A673 (cell line): ENCODE data around the gene SYT11. TPM values are rescaled to one million over a fixed set of nuclear protein-coding genes. Genes with fewer than 3 reads are reported as not detected.

Experiments used
- BruUV-seq: library from RNA; stranded (reverse); fragments of 400-500 nt; replicated peaks from 2 replicates; lab custom pipeline; 2021; lab: Mats Ljungman, UMichigan
- CTCF ChIA-PET: fragments of 300-600 bp; sonication (Branson Sonifier 250); formaldehyde crosslinking; loops from one replicate; lab custom pipeline; 2022; ENCODE audit warnings: antibody characterized with exemption; lab: Charles Lee
- POLR2A ChIA-PET: fragments of 300-600 bp; sonication (Branson Sonifier 250); formaldehyde crosslinking; loops from one replicate; lab custom pipeline; 2022; ENCODE audit warnings: antibody characterized with exemption; ENCODE audit not compliant: low non-redundant PET; lab: Charles Lee
- DNase-seq: peaks from one replicate; pipeline ENCODE4 v3.0.0-alpha.2; 2015; ENCODE audit warnings: low spot score
- H3K27ac ChIP-seq: fragments of 200-600 bp; sonication (generic); 2 replicates; pipeline ENCODE4 v1.5.1; 2016; ENCODE audit warnings: mixed run types, low read depth, mild to moderate bottlenecking, mixed read lengths, antibody characterized with exemption, low read length; ENCODE audit not compliant: poor library complexity, severe bottlenecking
- H3K27me3 ChIP-seq: fragments of 200-600 bp; sonication (generic); replicated peaks from 2 replicates; pipeline ENCODE4 v1.6.1; 2017; ENCODE audit warnings: mixed run types, low read depth, mild to moderate bottlenecking, mixed read lengths, antibody characterized with exemption, low read length; ENCODE audit not compliant: insufficient read depth, poor library complexity
- H3K36me3 ChIP-seq: fragments of 200-600 bp; sonication (generic); 2 replicates; pipeline ENCODE4 v1.6.1; 2016; ENCODE audit warnings: mixed run types, mild to moderate bottlenecking, mixed read lengths, antibody characterized with exemption, low read length; ENCODE audit not compliant: insufficient read depth, poor library complexity, severe bottlenecking
- H3K4me1 ChIP-seq: fragments of 200-600 bp; sonication (generic); 2 replicates; pipeline ENCODE4 v1.6.1; 2017; ENCODE audit warnings: mixed run types, mild to moderate bottlenecking, mixed read lengths, antibody characterized with exemption, low read length; ENCODE audit not compliant: insufficient read depth, poor library complexity, severe bottlenecking
- H3K4me3 ChIP-seq: fragments of 200-600 bp; sonication (generic); 2 replicates; pipeline ENCODE4 v1.5.1; 2016; ENCODE audit warnings: low read depth, mixed run types, mild to moderate bottlenecking, mixed read lengths, low read length; ENCODE audit not compliant: poor library complexity, severe bottlenecking
- H3K9me3 ChIP-seq: fragments of 200-600 bp; sonication (generic); 2 replicates; pipeline ENCODE4 v1.6.1; 2016; ENCODE audit warnings: mixed run types, low read depth, mild to moderate bottlenecking, mixed read lengths, antibody characterized with exemption, low read length; ENCODE audit not compliant: poor library complexity, severe bottlenecking
- EZH2 ChIP-seq: fragments of 200-600 bp; sonication (generic); IDR thresholded peaks from 2 replicates; pipeline ENCODE4 v1.6.1; 2017; ENCODE audit warnings: borderline replicate concordance, low read depth, mild to moderate bottlenecking, mixed read lengths, antibody characterized with exemption, low read length; ENCODE audit not compliant: poor library complexity, severe bottlenecking
- intact Hi-C: fragments of 100-400 bp; cut with micrococcal nuclease; formaldehyde crosslinking; loops from one replicate; pipeline ENCODE4 v1.10.0; 2022; ENCODE audit not compliant: unreplicated experiment
- total RNA-seq: library from RNA; stranded (reverse); gene quantifications from 2 replicates; pipeline ENCODE4 v1.2.3, GENCODE V29; 2021
- TF ChIP-seq, protein P1 (sequence below): fragments of 300-800, 200-600 bp; sonication (generic); conservative IDR thresholded peaks from 2 replicates; pipeline ENCODE4 v1.5.1; 2017; ENCODE audit warnings: low read depth, mild to moderate bottlenecking, antibody characterized with exemption, low read length, moderate library complexity, mixed read lengths

Gene SYT11
- total RNA-seq, 1 experiment from 2014 or later, result 10.2 TPM

DNA sequence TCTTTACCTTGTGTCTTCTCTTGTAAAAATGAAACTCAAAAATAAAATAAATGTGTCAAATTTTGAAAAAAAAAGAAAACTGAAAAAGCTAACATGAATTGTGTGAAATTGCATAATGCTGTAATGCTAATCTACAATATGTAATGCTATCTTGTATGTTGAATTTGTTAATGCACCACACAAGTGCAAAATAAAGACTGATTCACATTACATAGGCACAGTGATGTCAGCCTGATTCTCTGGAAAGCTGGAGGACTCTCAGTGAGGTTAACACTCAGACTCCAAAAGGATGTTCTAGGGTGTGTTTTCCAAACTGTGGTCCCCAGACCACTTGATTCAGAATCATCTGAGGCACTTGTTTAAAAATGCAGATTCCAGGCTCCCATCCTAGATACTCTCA is 25.6 kb downstream of the SYT11 start:
- intact Hi-C loops, result no loop called here
- no peak for TF ChIP-seq EZH2
- TF ChIP-seq, protein P1, sequence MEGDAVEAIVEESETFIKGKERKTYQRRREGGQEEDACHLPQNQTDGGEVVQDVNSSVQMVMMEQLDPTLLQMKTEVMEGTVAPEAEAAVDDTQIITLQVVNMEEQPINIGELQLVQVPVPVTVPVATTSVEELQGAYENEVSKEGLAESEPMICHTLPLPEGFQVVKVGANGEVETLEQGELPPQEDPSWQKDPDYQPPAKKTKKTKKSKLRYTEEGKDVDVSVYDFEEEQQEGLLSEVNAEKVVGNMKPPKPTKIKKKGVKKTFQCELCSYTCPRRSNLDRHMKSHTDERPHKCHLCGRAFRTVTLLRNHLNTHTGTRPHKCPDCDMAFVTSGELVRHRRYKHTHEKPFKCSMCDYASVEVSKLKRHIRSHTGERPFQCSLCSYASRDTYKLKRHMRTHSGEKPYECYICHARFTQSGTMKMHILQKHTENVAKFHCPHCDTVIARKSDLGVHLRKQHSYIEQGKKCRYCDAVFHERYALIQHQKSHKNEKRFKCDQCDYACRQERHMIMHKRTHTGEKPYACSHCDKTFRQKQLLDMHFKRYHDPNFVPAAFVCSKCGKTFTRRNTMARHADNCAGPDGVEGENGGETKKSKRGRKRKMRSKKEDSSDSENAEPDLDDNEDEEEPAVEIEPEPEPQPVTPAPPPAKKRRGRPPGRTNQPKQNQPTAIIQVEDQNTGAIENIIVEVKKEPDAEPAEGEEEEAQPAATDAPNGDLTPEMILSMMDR, result no peak
- Histone ChIP-seq H3K27ac (no peak overlapping the region), H3K4me1 (no peaks in the 10 kb centered on the region), H3K9me3 (no peaks in the 10 kb centered on the region), H3K27me3 (no peaks in the 10 kb centered on the region), H3K4me3 (no peak overlapping the region), H3K36me3 (no peaks in the 10 kb centered on the region)
- no TSS peak for BruUV-seq
- no peak for DNase-seq
- POLR2A ChIA-PET, result no interaction called here
- CTCF ChIA-PET, result no interaction called here

DNA sequence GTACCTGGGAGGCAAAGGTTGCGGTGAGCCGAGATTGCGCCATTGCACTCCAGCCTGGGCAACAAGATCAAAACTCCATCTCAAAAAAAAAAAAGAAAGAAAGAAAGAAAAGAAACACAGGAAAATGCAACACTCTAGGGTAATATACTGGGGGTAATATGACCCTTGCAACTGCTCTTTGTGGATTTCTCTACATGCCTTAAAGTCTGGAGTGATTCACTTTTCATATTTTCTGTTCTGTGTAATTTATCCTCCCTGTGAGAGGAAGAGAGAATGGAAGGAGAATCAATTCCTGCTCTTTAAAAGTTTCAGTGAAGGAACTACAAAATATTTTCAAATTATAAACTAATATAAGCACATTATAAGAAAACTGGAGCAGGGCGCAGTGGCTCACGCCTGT is 29.1 kb downstream of the SYT11 start:
- H3K27me3 ChIP-seq, result no peaks in the 10 kb centered on the region
- no TSS peak for BruUV-seq
- POLR2A ChIA-PET, result no interaction called here
- no peak for DNase-seq
- no peak overlapping the region for H3K4me3 ChIP-seq
- H3K27ac ChIP-seq, result no peak overlapping the region
- no peaks in the 10 kb centered on the region for H3K36me3 ChIP-seq
- TF ChIP-seq, protein P1, result no peak
- TF ChIP-seq EZH2, result no peak
- H3K4me1 ChIP-seq, result peaks cover 7% of the 10 kb centered on the region
- CTCF ChIA-PET, result no interaction called here
- no peaks in the 10 kb centered on the region for H3K9me3 ChIP-seq
- intact Hi-C loops, result no loop called here

DNA sequence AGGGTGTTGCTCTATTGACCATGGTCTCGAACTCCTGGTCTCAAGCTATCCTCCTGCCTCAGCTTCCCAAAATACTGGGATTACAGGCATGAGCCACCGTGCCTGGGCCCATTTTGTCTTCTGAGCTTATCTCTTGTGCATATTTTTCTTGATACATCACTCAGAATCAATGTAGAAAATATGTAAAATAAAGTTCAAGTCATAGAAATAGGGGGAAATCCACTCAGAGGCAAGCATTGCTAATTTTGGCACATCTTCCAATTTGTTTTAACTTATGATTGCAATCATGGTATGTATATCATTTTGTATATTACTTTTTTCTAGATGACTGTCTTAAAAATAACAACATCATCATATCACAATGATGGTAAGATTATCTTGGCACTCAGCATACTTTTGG is 30.2 kb downstream of the SYT11 start:
- ChIA-PET POLR2A (no interaction called here), CTCF (no interaction called here)
- intact Hi-C loops, result no loop called here
- Histone ChIP-seq H3K27me3 (no peaks in the 10 kb centered on the region), H3K9me3 (no peaks in the 10 kb centered on the region), H3K4me3 (no peak overlapping the region), H3K36me3 (no peaks in the 10 kb centered on the region), H3K27ac (no peak overlapping the region), H3K4me1 (peaks cover 15% of the 10 kb centered on the region)
- BruUV-seq, result no TSS peak
- no peak for DNase-seq
- TF ChIP-seq EZH2, result no peak
- TF ChIP-seq, protein P1, result no peak
